NCI-H82 treated with DMSO at 0.1 percent for 48 hours (cell line): ENCODE results near the gene TUBB4B.

Source experiments
- DNase-seq: peaks from one replicate; lab custom pipeline; 2025; ENCODE audit not compliant: unreplicated experiment; lab: John Stamatoyannopoulos, UW

TUBB4B gene

DNA sequence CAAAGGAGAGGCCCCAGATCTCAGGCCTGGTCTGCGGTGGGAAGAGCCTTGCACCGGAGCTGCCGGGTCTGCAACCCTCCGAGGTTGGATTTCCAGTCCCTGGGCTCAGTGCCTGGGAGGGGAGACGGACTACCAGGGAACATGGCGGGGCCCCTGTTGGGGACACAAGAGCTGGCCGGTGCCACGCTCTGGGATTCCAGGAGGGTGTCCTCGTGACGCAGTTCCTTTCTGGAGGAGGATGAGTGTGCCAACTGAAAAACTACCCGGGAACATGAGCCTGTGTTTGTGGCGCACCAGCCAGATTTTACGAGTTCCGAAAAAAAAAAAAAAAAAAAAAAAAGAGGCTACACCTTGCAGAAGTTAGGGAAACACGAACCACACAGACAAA lies 52.0 kb downstream of the TUBB4B start:
- DNase-seq, result no peak
